ENCODE results near the gene MUC20.
"Not testable (repeated sequence)": the region's sequence is repeated elsewhere in the genome, so short reads cannot be mapped to it uniquely, and the experiment has no call there.

DNA sequence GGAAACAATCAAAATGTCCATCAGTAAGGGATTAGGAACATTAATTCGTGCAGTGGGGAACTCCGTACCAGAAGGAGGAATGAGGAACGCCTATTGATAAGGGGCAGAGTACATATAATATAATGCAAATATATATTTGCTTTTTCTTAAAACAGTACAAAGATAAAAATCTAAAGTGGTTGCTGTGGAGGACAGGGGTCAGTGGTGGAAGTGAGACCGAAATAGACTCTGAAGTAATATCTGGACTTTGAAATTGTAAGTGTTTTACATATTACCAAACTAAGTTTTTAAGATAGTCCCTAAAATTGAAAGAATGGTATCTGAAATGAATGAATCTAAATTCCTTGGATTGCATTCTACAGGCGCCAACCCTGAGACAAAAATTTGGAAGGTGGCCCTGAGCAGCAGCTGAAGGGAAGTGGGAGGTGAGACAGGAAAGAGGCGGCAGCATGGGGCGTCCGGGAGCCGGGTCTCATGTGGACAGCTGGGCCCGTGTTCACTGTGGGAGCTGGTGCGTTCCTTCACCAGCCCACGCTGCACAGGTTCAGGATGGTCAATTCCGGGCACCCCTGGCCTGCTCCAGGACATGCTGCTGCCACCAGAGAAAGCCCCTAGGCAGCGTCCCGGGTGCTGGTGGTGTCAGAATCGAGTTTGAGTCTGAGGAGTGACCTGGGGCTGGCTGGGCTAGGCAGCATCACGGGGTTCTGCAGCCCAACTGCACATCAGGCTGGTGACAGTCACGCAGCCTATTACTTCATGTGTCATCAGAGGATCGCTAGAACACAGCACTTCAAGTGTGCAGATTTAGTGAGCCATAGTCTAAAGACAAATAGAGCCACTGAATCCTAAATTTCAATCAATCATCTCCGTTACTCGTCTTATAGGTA is 31.4 kb upstream of the MUC20 start:
- TF ChIP-seq, protein P1, sequence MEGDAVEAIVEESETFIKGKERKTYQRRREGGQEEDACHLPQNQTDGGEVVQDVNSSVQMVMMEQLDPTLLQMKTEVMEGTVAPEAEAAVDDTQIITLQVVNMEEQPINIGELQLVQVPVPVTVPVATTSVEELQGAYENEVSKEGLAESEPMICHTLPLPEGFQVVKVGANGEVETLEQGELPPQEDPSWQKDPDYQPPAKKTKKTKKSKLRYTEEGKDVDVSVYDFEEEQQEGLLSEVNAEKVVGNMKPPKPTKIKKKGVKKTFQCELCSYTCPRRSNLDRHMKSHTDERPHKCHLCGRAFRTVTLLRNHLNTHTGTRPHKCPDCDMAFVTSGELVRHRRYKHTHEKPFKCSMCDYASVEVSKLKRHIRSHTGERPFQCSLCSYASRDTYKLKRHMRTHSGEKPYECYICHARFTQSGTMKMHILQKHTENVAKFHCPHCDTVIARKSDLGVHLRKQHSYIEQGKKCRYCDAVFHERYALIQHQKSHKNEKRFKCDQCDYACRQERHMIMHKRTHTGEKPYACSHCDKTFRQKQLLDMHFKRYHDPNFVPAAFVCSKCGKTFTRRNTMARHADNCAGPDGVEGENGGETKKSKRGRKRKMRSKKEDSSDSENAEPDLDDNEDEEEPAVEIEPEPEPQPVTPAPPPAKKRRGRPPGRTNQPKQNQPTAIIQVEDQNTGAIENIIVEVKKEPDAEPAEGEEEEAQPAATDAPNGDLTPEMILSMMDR (IDR thresholded peaks at IDR 0.05 in 4 of 5, conservative IDR thresholded peaks at IDR 0.05 in 1 of 5), result not testable (repeated sequence)
- not testable (repeated sequence) for TF ChIP-seq POLR2A (IDR thresholded peaks at IDR 0.05)

Data from gastrocnemius medialis (tissue), 4 donors.